ENCODE measurements around the gene ZNF165.
"Not testable (repeated sequence)": the region's sequence is repeated elsewhere in the genome, so short reads cannot be mapped to it uniquely, and the experiment has no call there.

ZNF165 gene

DNA sequence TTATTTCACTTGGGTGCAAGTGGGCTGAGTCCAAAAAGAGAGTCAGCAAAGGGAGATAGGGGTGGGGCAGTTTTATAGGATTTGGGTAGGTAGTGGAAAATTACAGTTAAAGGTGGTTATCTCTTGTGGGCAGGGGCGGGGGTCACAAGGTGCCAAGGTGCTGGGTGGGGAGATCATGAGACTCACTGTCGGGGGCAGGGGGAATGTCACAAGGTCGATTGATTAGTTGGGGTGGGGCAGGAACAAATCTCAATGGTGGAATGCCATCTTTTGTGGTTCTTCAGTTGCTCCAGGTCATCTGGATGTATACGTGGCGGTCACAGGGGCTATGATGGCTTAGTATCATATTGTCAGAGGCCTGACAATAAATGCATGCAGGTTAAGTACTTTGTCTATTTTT, 41.9 kb downstream of the ZNF165 start:
- not testable (repeated sequence) for H3K4me3 ChIP-seq (ENCODE audit: low read length); H3K9ac ChIP-seq (ENCODE audit: low read depth, low read length); H3K27me3 ChIP-seq (ENCODE audit: control insufficient read depth, insufficient read depth, low read length); H3K4me2 ChIP-seq (ENCODE audit: low read length); H3K9me3 ChIP-seq (replicated peaks; ENCODE audit: low read length)
- H3K4me1 ChIP-seq (ENCODE audit: control insufficient read depth, insufficient read depth, low read length): peaks cover 17% of the 10 kb centered on the region
- peaks cover 24% of the 10 kb centered on the region for H3K36me3 ChIP-seq (ENCODE audit: insufficient read depth, low read length)

DNA sequence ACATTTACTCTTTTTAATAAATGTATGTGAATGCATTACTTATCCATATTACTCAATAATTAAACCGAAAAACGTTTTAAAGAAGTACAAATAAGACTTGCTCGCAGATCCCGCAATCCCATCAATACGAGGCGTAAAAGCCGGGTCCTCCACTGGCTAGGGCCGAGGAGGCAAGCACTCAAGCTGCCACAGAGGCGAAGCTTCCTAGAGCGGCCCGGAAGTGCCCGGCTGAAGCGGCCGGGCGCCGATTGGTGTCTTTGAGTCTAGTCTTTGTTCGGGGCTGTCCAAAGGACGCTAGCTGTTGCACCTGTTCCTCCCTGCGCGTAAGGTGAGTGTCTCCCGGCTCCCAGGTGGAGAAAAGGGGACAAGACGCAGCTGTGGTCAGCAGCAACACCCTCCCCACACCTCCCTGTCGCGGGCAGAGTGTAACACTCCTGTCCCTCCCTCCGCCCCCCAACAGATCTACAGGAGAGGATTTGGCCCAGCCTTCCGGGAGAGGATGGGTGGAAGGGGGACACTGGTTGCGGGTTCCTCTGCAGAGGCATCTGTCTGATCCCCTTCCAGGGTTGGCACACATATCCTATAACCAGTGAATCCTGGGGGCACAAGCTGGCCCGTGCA, 44.1 kb downstream of the ZNF165 start, which contains the start of gene ZSCAN16:
Gene ZSCAN16, plus strand, starts transcription at position 260 of the 621 bp plus-strand sequence. CDS start 835 bp downstream, outside the sequence.
- no peaks in the 10 kb centered on the region for H3K27me3 ChIP-seq (ENCODE audit: control insufficient read depth, insufficient read depth, low read length)
- peak within 1 kb of the TSS; percentile 73 for H3K4me3 ChIP-seq (ENCODE audit: low read length)
- peaks cover 23% of the 10 kb centered on the region for H3K36me3 ChIP-seq (ENCODE audit: insufficient read depth, low read length)
- H3K4me2 ChIP-seq (ENCODE audit: low read length): peak within 1 kb of the TSS; percentile 80
- no peaks in the 10 kb centered on the region for H3K9me3 ChIP-seq (replicated peaks; ENCODE audit: low read length)
- peaks cover 5% of the 10 kb centered on the region for H3K4me1 ChIP-seq (ENCODE audit: control insufficient read depth, insufficient read depth, low read length)
- peak within 1 kb of the TSS; percentile 80 for H3K9ac ChIP-seq (ENCODE audit: low read depth, low read length)

DNA sequence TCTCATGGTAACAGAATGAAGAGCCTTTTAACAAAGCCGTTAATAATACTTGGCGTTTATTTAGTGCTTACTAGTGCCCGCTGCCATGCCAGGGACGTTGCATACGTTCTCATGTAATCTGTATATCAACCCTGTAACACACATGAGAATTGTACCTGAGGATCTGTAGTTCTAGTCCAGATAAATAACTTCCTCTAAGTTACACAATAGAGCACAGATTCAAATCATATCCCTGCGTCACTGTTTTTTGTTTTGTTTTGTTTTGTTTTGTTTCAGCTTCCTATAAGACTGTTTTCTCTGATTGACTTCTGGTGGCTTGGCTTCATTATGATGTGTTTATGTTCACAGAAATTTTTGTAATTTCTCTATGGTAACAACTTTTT, 44.6 kb downstream of the ZNF165 start:
- no peaks in the 10 kb centered on the region for H3K27me3 ChIP-seq (ENCODE audit: control insufficient read depth, insufficient read depth, low read length)
- H3K36me3 ChIP-seq (ENCODE audit: insufficient read depth, low read length): peaks cover 19% of the 10 kb centered on the region
- H3K4me1 ChIP-seq (ENCODE audit: control insufficient read depth, insufficient read depth, low read length): peaks cover 5% of the 10 kb centered on the region
- H3K4me2 ChIP-seq (ENCODE audit: low read length): peak overlapping the region; percentile 80
- H3K4me3 ChIP-seq (ENCODE audit: low read length): peak overlapping the region; percentile 73
- no peaks in the 10 kb centered on the region for H3K9me3 ChIP-seq (replicated peaks; ENCODE audit: low read length)
- peak overlapping the region; percentile 80 for H3K9ac ChIP-seq (ENCODE audit: low read depth, low read length)

DNA sequence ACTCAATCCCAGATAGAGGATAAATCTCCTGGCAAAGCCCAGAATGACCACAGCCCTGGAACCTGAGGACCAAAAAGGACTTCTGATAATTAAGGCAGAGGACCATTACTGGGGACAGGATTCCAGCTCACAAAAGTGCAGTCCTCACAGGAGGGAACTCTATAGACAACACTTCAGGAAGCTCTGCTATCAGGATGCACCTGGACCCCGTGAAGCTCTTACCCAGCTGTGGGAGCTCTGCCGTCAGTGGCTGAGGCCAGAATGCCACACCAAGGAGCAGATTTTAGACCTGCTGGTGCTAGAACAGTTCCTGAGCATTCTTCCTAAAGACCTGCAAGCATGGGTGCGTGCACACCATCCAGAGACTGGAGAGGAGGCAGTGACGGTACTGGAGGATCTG, 45.0 kb downstream of the ZNF165 start:
- H3K9me3 ChIP-seq (replicated peaks; ENCODE audit: low read length): no peaks in the 10 kb centered on the region
- peaks cover 16% of the 10 kb centered on the region for H3K36me3 ChIP-seq (ENCODE audit: insufficient read depth, low read length)
- peaks cover 5% of the 10 kb centered on the region for H3K4me1 ChIP-seq (ENCODE audit: control insufficient read depth, insufficient read depth, low read length)
- H3K27me3 ChIP-seq (ENCODE audit: control insufficient read depth, insufficient read depth, low read length): no peaks in the 10 kb centered on the region
- H3K9ac ChIP-seq (ENCODE audit: low read depth, low read length): peak overlapping the region; percentile 80
- no peak overlapping the region for H3K4me3 ChIP-seq (ENCODE audit: low read length)
- peak overlapping the region; percentile 80 for H3K4me2 ChIP-seq (ENCODE audit: low read length)

GRCh38 chr6:28134015-28134414, 53.6 kb downstream of the ZNF165 start:
- Histone ChIP-seq H3K9ac (ENCODE audit: low read depth, low read length) (no peak overlapping the region), H3K27me3 (ENCODE audit: control insufficient read depth, insufficient read depth, low read length) (no peaks in the 10 kb centered on the region), H3K36me3 (ENCODE audit: insufficient read depth, low read length) (peaks cover 12% of the 10 kb centered on the region), H3K9me3 (replicated peaks; ENCODE audit: low read length) (no peaks in the 10 kb centered on the region), H3K4me3 (ENCODE audit: low read length) (no peak overlapping the region), H3K4me2 (ENCODE audit: low read length) (peak overlapping the region; percentile 35), H3K4me1 (ENCODE audit: control insufficient read depth, insufficient read depth, low read length) (peaks cover 16% of the 10 kb centered on the region)

- Histone ChIP-seq H3K36me3 (ENCODE audit: insufficient read depth, low read length) (peaks cover 12% of the 10 kb centered on the region), H3K4me1 (ENCODE audit: control insufficient read depth, insufficient read depth, low read length) (peaks cover 16% of the 10 kb centered on the region), H3K27me3 (ENCODE audit: control insufficient read depth, insufficient read depth, low read length) (no peaks in the 10 kb centered on the region), H3K4me2 (ENCODE audit: low read length) (peak overlapping the region; percentile 35), H3K9ac (ENCODE audit: low read depth, low read length) (no peak overlapping the region), H3K4me3 (ENCODE audit: low read length) (no peak overlapping the region), H3K9me3 (replicated peaks; ENCODE audit: low read length) (no peaks in the 10 kb centered on the region)
These were observed 54.3 kb downstream of the ZNF165 start for GRCh38 chr6:28134716-28135115.

DNA sequence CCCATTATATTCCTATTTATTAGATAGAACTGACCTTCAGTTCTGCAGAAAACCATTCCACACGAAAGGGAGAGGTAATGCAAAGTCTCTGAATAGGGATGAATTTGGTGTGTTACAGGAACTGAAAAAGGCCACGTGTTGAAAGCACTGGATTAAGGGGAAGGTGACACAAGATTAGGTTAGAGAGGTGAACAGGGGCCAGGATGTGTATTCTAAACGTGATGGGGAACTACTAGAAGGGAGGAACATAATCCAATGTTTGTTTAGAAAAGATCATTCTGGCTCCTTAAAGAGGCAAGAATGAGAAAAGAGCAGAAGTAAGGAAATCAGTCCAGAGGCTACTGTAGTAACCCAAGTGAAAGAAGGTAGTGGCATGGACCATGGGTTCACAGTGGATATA, 55.0 kb downstream of the ZNF165 start:
- H3K4me2 ChIP-seq (ENCODE audit: low read length): peak overlapping the region; percentile 97
- peak overlapping the region; percentile 91 for H3K4me3 ChIP-seq (ENCODE audit: low read length)
- no peaks in the 10 kb centered on the region for H3K9me3 ChIP-seq (replicated peaks; ENCODE audit: low read length)
- H3K4me1 ChIP-seq (ENCODE audit: control insufficient read depth, insufficient read depth, low read length): peaks cover 16% of the 10 kb centered on the region
- H3K9ac ChIP-seq (ENCODE audit: low read depth, low read length): peak overlapping the region; percentile 97
- peaks cover 11% of the 10 kb centered on the region for H3K36me3 ChIP-seq (ENCODE audit: insufficient read depth, low read length)
- H3K27me3 ChIP-seq (ENCODE audit: control insufficient read depth, insufficient read depth, low read length): no peaks in the 10 kb centered on the region

DNA sequence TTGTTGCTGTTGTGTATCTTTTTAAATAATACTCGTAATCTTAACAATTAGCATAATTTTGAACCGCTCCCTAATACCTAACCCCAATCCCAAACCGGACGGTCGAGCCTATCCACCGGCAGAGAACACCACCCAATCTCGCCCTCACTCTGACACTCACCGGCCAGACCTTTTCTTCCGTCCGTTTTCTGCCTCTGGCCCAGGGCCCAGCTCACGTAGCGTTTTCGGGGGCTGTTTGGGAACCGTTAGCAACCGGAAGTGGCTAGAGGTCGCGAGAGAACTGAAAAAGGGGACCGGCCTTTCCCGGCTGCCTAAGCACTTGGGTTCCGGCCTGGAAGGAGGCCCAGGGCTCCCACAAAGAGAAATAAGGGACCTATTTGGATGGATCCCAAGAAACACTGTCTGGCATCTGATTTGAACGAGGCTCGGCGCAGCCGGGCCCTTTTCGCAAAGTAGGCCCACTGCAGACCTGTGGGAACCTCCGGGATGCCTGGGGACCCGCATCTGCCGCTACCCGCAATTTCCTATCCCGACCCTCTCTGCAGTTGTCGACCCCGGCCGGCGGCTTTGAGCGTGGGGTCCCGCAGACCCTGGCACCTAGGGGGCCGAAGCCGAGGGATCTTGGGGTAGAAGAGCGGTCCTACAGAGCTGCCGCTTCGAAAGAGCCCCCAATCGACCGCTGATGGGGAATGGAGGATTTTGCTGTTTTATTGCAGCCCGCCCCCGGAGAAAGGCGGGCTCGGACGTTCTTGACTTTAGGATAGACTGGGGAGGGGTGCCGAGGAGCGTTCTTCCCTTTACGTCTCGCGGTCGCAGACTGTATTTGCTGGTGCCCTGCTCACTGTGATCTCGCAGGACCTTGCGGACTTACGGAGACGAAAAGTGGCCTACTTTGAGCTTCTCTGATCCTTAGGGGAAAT, 56.5 kb downstream of the ZNF165 start:
- H3K9ac ChIP-seq (ENCODE audit: low read depth, low read length): peak overlapping the region; percentile 97
- H3K4me2 ChIP-seq (ENCODE audit: low read length): peak overlapping the region; percentile 97
- no peaks in the 10 kb centered on the region for H3K27me3 ChIP-seq (ENCODE audit: control insufficient read depth, insufficient read depth, low read length)
- H3K9me3 ChIP-seq (replicated peaks; ENCODE audit: low read length): no peaks in the 10 kb centered on the region
- peaks cover 16% of the 10 kb centered on the region for H3K4me1 ChIP-seq (ENCODE audit: control insufficient read depth, insufficient read depth, low read length)
- H3K36me3 ChIP-seq (ENCODE audit: insufficient read depth, low read length): peaks cover 7% of the 10 kb centered on the region
- peak overlapping the region; percentile 91 for H3K4me3 ChIP-seq (ENCODE audit: low read length)

DNA sequence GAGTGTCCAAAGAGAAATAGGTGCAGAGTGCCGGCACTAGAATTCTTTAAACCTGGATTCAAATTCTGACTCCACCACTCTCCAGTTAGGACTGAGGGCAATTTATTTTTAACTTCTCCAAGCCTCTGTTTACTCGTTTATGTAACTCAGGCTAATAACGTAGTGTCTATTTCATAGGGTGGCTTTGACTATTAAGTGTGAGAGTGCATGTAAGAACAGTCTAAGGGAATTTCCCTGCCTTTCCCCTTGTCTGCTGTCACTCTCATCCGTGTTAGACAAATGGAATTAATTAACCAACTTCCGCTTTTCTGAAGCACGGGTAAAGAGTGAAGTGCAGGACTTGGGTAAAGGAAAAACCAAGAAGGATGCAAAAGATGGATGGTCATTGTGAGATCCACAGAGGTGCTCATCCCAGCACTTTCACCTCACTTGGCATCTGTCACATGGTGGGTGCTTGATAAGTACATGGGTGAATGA, 57.2 kb downstream of the ZNF165 start:
- peaks cover 16% of the 10 kb centered on the region for H3K4me1 ChIP-seq (ENCODE audit: control insufficient read depth, insufficient read depth, low read length)
- no peaks in the 10 kb centered on the region for H3K27me3 ChIP-seq (ENCODE audit: control insufficient read depth, insufficient read depth, low read length)
- H3K4me2 ChIP-seq (ENCODE audit: low read length): peak overlapping the region; percentile 97
- peak overlapping the region; percentile 97 for H3K9ac ChIP-seq (ENCODE audit: low read depth, low read length)
- no peaks in the 10 kb centered on the region for H3K9me3 ChIP-seq (replicated peaks; ENCODE audit: low read length)
- peaks cover 7% of the 10 kb centered on the region for H3K36me3 ChIP-seq (ENCODE audit: insufficient read depth, low read length)
- peak overlapping the region; percentile 91 for H3K4me3 ChIP-seq (ENCODE audit: low read length)
